GM19043 (cell line): Measurements from ENCODE around the gene FDX2.
"Not testable (repeated sequence)": the region's sequence is repeated elsewhere in the genome, so short reads cannot be mapped to it uniquely, and the experiment has no call there.

Experiments
- ATAC-seq: cut with Tn5 transposase; IDR thresholded peaks from one replicate; pipeline ENCODE4 v1.9.1; 2021; ENCODE audit warnings: low read depth; ENCODE audit not compliant: unreplicated experiment

Gene FDX2

DNA sequence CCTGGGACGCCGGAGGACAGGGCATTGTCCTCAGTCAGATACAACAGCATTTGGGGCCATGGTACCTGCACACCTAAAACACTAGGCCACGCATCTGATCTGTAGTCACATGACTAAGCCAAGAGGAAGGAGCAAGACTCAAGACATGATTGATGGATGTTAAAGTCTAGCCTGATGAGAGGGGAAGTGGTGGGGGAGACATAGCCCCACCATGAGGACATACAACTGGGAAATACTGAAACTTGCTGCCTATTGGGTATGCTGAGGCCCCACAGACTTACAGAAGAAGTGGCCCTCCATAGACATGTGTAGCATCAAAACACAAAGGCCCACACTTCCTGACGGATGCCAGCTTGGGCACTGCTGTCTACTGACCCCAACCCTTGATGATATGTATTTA lies 30.4 kb downstream of the FDX2 start:
- ATAC-seq = no peak

DNA sequence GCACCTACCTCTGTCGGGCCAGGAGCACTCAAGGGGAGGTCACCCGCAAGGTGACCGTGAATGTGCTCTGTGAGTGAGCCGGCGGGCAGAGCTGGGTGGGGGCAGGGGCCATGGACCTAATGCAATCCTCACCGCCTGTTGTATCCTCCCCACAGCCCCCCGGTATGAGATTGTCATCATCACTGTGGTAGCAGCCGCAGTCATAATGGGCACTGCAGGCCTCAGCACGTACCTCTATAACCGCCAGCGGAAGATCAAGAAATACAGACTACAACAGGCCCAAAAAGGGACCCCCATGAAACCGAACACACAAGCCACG lies 30.9 kb downstream of the FDX2 start:
- no peak for ATAC-seq

DNA sequence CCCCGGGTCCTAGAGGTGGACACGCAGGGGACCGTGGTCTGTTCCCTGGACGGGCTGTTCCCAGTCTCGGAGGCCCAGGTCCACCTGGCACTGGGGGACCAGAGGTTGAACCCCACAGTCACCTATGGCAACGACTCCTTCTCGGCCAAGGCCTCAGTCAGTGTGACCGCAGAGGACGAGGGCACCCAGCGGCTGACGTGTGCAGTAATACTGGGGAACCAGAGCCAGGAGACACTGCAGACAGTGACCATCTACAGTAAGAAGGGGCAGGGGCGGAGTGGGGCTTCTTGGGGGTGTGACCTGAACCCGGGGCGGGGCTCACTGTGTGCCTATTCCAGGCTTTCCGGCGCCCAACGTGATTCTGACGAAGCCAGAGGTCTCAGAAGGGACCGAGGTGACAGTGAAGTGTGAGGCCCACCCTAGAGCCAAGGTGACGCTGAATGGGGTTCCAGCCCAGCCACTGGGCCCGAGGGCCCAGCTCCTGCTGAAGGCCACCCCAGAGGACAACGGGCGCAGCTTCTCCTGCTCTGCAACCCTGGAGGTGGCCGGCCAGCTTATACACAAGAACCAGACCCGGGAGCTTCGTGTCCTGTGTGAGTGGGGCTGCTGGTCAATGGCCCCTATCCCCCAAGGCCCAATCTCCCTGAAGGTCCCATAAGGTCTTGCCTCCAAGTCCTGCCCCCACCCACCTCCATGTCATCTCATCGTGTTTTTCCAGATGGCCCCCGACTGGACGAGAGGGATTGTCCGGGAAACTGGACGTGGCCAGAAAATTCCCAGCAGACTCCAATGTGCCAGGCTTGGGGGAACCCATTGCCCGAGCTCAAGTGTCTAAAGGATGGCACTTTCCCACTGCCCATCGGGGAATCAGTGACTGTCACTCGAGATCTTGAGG lies 31.5 kb downstream of the FDX2 start:
- no peak for ATAC-seq

DNA sequence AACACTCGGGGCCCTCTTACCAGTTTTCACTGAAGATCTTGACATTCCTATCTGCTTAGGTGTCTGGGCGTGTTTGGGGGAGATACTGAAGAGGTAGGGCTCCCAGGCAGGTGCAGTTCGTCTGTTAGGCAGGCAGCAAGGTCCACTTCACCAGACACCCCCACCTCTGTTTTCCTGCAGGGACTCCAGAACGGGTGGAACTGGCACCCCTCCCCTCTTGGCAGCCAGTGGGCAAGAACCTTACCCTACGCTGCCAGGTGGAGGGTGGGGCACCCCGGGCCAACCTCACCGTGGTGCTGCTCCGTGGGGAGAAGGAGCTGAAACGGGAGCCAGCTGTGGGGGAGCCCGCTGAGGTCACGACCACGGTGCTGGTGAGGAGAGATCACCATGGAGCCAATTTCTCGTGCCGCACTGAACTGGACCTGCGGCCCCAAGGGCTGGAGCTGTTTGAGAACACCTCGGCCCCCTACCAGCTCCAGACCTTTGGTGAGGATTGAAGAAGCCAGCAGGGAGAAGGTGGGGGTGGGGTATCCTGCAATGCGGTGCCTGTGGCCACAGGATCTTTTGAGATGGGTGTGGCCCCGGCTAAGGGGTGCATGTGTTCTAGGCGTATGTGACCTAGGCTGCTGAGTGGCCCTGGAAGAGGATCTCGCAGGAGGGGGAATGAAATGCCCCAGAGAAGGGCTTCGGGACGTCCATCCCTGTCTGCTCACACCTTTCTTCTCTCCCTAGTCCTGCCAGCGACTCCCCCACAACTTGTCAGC lies 32.3 kb downstream of the FDX2 start:
- ATAC-seq = no peak

DNA sequence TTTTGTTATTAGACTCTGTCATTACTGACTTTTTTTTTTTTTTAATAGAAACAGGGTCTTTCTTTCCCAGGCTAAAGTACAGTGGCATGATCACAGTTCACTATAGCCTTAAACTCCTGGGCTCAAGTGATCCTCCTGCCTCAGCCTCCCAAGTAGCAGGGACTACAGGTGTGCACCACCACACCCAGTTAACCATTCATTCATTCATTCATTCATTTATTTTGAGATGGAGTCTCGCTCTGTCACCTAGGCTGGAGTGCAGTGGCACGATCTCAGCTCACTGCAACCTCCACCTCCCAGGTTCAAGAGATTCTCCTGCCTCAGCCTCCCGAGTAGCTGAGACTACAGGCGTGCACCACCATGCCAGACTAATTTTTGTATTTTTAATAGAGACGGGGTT lies 33.8 kb downstream of the FDX2 start:
- not testable (repeated sequence) for ATAC-seq

DNA sequence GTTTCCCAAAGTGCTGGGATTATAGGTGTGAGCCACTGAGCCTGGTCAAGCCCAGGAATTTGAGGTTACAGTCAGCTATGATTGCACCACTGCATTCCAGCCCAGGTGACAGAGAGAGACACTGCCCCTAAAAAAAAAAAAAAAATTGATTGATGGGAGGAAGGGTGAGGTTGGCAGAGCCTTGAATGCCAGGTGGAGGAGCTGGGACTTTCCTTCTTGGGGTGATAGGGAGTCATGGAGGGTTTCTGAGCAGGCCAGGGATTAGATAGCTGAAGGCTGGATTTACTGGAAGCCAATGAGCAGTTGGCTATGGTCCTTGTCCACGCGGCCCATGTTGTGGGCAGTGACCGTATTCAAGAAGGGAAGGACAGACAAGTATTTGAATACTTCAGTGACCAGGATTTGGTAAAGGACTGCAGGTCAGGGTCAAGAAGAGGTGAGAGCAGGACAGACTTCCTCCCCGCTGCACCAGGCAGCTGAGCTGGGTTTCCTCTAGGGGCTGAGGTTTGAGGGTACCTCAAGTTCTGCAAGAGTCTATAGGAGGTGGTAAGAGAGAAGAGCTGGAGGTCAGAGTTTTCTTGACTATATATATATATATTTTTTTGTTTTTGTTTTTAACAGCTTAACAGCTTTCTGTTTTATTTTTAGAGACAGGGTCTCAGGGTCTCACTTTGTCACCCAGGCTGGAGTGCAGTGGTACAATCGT lies 35.9 kb downstream of the FDX2 start:
- no peak for ATAC-seq

DNA sequence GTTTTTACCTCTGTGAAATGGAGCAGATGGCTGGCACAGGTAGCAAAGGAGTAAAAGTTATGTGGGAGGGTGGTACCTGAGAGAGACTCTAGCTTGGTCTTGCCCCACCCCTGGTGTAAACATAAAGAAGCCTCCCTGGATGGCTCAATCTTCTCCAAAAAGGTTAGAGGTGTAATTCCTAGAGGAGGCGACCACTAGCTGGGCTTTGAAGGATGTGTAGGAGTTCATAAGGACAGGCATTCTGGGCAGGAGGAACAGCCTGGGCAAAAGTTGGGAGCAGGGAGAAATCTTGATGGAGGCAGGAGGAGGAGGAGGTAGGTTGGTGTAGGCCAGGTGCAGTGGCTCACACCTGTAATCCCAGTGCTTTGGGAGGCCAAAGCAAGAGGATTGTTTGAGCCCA lies 36.9 kb downstream of the FDX2 start:
- no peak for ATAC-seq

DNA sequence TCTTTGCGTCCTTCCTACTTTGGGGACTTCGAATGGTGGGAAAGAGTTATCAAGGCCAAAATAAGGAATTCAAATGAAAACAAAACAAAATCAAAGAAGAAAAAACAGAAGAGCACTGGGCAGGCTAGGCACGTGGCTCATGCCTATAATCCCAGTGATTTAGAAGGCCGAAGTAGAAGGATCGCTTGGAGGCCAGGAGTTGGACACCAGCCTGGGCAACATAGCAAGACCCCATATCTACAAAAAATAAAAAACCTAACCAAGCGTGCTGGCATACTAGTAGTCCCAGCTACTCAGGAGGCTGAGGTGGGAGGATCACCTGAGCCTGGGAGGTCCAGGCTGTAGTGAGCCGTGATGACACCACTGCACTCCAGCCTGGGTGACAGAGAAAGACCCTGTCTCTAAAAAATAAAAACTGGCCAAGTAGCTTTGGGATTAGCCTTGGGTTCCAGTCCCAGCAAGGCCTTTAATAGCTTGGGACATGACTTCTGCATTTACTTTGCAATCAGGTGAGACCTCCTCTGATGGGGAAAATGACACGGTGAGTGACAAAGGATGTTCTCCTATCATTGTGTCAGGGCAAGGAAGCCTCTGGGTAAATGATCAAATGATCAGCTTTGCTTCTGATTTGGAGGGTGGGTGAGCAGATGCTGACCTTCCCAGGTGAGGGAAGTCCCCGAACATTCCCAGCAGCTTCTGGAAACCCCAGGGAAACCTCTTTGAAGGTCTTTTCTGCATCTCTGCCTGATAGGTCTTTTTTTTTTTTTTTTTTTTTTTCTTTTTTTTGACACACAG lies 37.8 kb downstream of the FDX2 start:
- no peak for ATAC-seq

DNA sequence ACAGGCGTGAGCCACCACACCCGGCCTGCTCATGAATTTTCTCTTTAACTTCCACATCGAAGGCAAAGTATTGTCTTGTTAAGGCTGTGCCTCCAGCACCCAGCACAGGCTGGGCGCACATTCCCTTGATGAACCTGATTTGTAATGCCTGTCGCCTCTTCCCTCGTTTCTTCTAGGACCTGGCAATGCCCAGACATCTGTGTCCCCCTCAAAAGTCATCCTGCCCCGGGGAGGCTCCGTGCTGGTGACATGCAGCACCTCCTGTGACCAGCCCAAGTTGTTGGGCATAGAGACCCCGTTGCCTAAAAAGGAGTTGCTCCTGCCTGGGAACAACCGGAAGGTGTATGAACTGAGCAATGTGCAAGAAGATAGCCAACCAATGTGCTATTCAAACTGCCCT lies 41.2 kb downstream of the FDX2 start:
- ATAC-seq = no peak

DNA sequence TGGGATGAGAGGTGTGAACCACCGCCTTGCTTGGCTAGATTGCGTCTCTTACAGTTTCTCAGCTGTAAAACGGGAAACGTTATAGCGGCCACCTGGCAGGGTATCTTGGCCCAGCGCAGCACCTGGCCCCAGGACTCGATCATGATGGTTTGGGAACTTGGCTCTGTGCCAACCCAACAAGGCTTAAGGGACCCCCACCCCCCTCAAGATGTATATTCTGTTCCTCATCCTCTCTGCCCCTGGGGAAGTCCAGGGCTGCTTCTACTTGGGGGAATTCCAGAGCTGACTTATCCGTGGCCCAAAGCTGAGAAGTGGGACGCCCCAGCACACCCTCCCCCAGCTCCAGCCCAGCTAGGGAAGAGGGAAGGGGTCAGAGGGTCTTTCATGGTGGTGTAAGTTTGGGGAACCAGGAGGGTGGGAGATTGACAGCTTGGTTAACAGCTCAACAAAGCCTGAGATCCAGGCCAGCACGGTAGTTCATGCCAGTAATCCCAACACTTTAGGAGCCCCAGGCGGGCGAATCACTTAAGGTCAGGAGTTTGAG lies 44.2 kb downstream of the FDX2 start:
- no peak for ATAC-seq

DNA sequence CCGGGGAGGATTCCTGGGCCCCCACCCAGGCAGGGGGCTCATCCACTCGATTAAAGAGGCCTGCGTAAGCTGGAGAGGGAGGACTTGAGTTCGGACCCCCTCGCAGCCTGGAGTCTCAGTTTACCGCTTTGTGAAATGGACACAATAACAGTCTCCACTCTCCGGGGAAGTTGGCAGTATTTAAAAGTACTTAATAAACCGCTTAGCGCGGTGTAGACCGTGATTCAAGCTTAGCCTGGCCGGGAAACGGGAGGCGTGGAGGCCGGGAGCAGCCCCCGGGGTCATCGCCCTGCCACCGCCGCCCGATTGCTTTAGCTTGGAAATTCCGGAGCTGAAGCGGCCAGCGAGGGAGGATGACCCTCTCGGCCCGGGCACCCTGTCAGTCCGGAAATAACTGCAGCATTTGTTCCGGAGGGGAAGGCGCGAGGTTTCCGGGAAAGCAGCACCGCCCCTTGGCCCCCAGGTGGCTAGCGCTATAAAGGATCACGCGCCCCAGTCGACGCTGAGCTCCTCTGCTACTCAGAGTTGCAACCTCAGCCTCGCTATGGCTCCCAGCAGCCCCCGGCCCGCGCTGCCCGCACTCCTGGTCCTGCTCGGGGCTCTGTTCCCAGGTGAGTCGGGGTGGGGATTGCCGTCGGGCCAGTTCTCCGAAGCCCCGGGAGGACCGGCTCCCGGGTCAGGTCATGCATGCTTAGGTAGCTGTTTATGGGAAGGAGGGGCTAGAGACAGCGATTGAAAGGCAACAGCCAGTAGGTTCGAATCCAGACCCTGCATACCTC lies 45.0 kb downstream of the FDX2 start, which contains the start of gene ICAM1:
Gene ICAM1 (plus strand): TSS at position 505 of the 779 bp plus-strand sequence. CDS start 40 bp downstream, at position 545.
- ATAC-seq = peak; percentile 44

DNA sequence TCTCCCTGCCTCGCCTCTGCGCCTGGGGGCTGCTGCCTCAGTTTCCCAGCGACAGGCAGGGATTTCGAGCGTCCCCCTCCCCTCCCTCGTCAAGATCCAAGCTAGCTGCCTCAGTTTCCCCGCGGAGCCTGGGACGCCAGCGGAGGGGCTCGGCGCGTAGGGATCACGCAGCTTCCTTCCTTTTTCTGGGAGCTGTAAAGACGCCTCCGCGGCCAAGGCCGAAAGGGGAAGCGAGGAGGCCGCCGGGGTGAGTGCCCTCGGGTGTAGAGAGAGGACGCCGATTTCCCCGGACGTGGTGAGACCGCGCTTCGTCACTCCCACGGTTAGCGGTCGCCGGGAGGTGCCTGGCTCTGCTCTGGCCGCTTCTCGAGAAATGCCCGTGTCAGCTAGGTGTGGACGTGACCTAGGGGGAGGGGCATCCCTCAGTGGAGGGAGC lies 45.6 kb downstream of the FDX2 start:
- no peak for ATAC-seq

DNA sequence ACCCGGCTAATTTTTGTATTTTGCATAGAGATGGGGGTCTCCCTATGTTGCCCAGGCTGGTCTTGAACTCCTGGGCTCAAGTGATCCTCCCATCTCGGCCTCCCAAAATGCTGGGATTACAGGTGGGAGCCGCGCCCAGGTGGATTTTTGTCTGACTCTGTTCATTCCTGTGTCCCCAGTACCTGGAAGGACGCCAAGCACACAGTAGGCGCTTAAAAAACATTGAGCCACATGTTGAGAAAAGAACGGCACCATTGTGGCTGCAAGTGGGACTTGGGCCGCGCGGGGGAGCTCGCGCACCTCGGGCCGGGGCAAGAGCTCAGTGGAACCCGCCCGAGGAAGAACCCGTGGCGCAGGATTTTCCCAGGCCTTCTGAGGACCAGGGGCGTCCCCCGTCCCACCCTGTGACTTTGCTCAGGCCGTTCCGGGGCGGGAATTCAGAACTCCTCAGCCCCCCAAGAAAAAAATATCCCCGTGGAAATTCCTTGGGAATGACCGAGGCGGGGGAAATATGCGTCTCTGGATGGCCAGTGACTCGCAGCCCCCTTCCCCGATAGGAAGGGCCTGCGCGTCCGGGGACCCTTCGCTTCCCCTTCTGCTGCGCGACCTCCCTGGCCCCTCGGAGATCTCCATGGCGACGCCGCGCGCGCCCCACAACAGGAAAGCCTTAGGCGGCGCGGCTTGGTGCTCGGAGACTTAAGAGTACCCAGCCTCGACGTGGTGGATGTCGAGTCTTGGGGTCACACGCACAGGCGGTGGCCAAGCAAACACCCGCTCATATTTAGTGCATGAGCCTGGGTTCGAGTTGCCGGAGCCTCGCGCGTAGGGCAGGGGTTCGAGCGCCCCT lies 46.3 kb downstream of the FDX2 start:
- ATAC-seq = no peak

DNA sequence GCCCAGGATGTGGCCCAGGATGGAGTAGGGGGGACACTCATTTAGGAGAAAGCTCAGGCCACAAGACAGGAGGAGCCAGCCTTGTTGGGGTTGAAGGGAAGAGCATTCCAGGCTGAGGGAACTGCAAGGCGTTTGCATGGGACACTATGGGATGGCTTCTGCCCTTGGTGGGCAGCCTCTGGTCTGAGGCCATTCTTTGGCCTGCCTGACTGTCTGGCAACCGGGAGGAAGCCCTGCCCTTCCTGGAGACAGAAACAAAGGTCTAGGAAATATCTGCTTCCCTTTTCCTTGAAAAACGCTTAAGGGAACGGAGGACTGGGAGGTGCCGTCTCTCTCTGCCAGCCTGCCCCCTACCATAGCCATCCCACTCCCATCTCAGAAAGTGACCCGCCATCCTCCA lies 47.7 kb downstream of the FDX2 start:
- ATAC-seq = no peak

DNA sequence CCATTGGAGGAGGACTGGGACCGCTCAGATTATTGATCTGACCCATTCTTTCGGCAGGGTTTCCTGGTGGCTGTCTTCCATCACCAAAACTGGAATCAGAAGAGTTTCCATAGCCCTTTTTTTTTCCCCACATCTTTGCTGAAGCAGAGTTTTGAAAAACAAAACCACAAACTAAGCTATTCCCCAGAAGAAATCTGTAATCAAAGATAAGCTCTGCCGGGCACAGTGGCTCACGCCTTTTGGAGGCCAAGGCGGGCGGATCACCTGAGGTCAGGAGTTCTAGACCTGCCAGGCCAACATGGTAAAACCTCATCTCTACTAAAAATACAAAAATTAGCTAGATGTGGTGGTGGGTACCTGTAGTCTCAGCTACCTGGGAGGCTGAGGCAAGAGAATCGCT lies 49.1 kb downstream of the FDX2 start:
- ATAC-seq = no peak

DNA sequence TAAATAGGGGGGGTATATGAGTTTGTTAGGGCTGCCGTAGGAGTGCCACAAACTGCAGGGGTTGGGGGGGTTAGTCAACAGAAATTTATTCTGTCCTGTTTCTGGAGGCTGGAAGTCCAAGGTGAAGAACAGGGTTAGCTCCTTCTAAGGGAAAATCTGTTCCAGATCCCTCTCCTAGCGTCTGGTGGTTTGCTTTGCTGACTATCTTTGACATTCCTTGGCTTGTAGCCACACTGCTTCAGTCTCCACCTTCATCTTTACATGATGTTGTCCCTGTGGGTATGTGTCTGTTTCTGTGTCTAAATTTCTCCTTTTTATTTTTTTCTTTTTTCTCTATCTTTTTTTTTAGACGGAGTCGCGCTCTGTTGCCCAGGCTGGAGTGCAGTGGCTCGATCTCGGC lies 53.0 kb downstream of the FDX2 start:
- no peak for ATAC-seq

DNA sequence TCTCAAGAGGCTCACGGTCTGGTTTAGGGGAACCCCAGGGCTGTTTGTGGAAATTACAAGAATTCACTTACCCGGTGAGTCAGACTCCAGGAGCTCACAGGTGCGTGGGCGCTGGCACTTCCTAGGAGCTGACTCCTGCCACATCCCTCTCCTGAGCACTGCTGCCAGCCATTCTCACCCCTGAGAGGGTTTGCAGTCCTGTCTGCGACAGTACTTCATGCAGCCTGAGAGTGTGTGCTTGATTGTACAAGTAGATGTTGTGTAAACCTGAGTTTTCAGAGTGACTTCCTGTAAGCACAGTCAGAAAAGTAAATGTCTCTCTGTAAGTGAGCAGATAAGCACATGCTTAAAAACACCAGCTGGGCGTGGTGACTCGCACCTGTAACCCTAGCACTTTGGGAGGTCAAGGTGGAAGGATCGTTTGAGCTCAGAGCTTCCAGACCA lies 55.7 kb downstream of the FDX2 start:
- no peak for ATAC-seq
